ENCODE results near the gene POGZ.

Gene POGZ

GRCh38 chr1:151370211-151370911, 88.9 kb downstream of the POGZ start:
- no peak for DNase-seq

- no peak for DNase-seq
These were observed 89.7 kb downstream of the POGZ start for GRCh38 chr1:151369621-151370048.

- no peak for DNase-seq
These were observed 90.0 kb downstream of the POGZ start for GRCh38 chr1:151369302-151369610.

GRCh38 chr1:151368393-151369301, 90.6 kb downstream of the POGZ start:
- DNase-seq, result no peak

- DNase-seq, result no peak
These were observed 91.5 kb downstream of the POGZ start for GRCh38 chr1:151367658-151368392.

- DNase-seq, result no peak
These were observed 94.3 kb downstream of the POGZ start for GRCh38 chr1:151364996-151365395.

GRCh38 chr1:151362308-151363155, 96.8 kb downstream of the POGZ start:
- no peak for DNase-seq

GRCh38 chr1:151361883-151362282, 97.4 kb downstream of the POGZ start:
- no peak for DNase-seq

- DNase-seq, result no peak
These were observed 102.6 kb downstream of the POGZ start for GRCh38 chr1:151356696-151357095.

All from islet precursor cell (in vitro differentiated cells).